ENCODE data around the gene CEP170B. TPM values are rescaled to one million over a fixed set of nuclear protein-coding genes. Genes with fewer than 3 reads are reported as not detected.

CEP170B gene
- polyA plus RNA-seq (2011; rRNA removed) (3.9 and 4.5 TPM in 2 replicates), polyA plus RNA-seq (2017; fragmentation: RNase III; extraction: RNeasy Plus Mini Kit Qiagen cat#74134 plus additional on column Dnase treatment) (13.1 to 14.3 TPM (median 13.5 TPM) in 3 replicates), polyA minus RNA-seq (2011; rRNA and poly(A)+ RNA removed) (3.8 and 4.3 TPM in 2 replicates)
- polyA plus RNA-seq (2012; cell fraction: cytosol; rRNA removed) = 8.7 and 12.5 TPM in 2 replicates
- 59.0 and 71.9 TPM in 2 replicates for polyA plus RNA-seq (2012; cell fraction: nucleus; rRNA removed)

- ATAC-seq = peak; percentile 9 to 69; a peak in 5 of 6 replicates
- peaks cover 15% of the 10 kb centered on the region for H3K4me1 ChIP-seq
- peak within 1 kb of the TSS; percentile 95 for H3K4me2 ChIP-seq
- no peak for TF ChIP-seq HES2 (IDR thresholded peaks at IDR 0.05)
- no peak for TF ChIP-seq FOSB (CRISPR knock-in tag; IDR thresholded peaks at IDR 0.05)
- no peak for TF ChIP-seq PHF8 (IDR thresholded peaks at IDR 0.05; ENCODE audit: borderline replicate concordance, low read depth)
- TF ChIP-seq CTCF (IDR thresholded peaks at IDR 0.05) = no peak
- no peak for TF ChIP-seq HMGXB4 (CRISPR knock-in tag; IDR thresholded peaks at IDR 0.05; ENCODE audit: borderline replicate concordance)
- TF ChIP-seq TP53 (CRISPR knock-in tag; IDR thresholded peaks at IDR 0.05) = no peak
- peak; percentile 22; the same call in 1 of the 2 replicates for TF ChIP-seq POLR2A (IDR thresholded peaks at IDR 0.05; ENCODE audit: low read length)
- no peak for TF ChIP-seq HEYL (CRISPR knock-in tag; IDR thresholded peaks at IDR 0.05)
- TF ChIP-seq EHMT2 (IDR thresholded peaks at IDR 0.05; ENCODE audit: low read depth) = no peak
- DNase-seq (ENCODE audit: low read depth in 1 of 2, low spot score in 1 of 2) = peak; percentile 39 to 60
- ChIA-PET CTCF (interaction anchor here (1.1 to 2.2 kb wide), 4 partner anchors 16 to 111 kb away, joined by 3 to 4 read pairs (median 3); no protein-coding TSS in a partner anchor), POLR2A (interaction anchor here (1.1 kb wide), 1 partner anchor 9 kb away, joined by 3 read pairs; no protein-coding TSS in a partner anchor)
- FAIRE-seq = no peak
- WGBS (ENCODE audit: missing lambda C conversion rate) = no CpG with 5 or more reads among the region's 88 CpGs
- peaks cover 3% of the 10 kb centered on the region; the same call in 1 of the 3 replicates for H3K9me3 ChIP-seq
- peak within 1 kb of the TSS; percentile 91 to 99 for H3K27ac ChIP-seq
- peak within 1 kb of the TSS; percentile 90 for H3K4me3 ChIP-seq
These were observed at the start of gene CEP170B for GRCh38 chr14:104865081-104865630. CEP170B (plus strand) TSS chr14:104865268; CDS start chr14:104868451, 3,183 bp downstream.

GRCh38 chr14:104816616-104816884, 48.5 kb upstream of the CEP170B start:
- no peak for DNase-seq (ENCODE audit: low read depth in 1 of 2, low spot score in 1 of 2)
- FAIRE-seq = no peak
- no peaks in the 10 kb centered on the region for H3K9me3 ChIP-seq
- TF ChIP-seq KDM5A (IDR thresholded peaks at IDR 0.05) (no peak), ZFP36 (IDR thresholded peaks at IDR 0.05; ENCODE audit: borderline replicate concordance, partially characterized antibody) (no peak), EHF (CRISPR knock-in tag; IDR thresholded peaks at IDR 0.05) (no peak), PBX3 (IDR thresholded peaks at IDR 0.05) (no peak), NFE2L2 (conservative IDR thresholded peaks at IDR 0.05; ENCODE audit: low read length) (no peak), SMC3 (IDR thresholded peaks at IDR 0.05) (no peak), MAZ (IDR thresholded peaks at IDR 0.05; ENCODE audit: borderline replicate concordance, low read depth, low read length) (no peak), POLR2A (IDR thresholded peaks at IDR 0.05; ENCODE audit: low read length) (no peak), FOXS1 (CRISPR knock-in tag; IDR thresholded peaks at IDR 0.05) (no peak), NR3C1 (IDR thresholded peaks at IDR 0.05) (no peak), TFCP2L1 (CRISPR knock-in tag; IDR thresholded peaks at IDR 0.05) (no peak), CEBPB (IDR thresholded peaks at IDR 0.05) (no peak), HDAC2 (IDR thresholded peaks at IDR 0.05) (no peak), RAD21 (conservative IDR thresholded peaks at IDR 0.05 in 1 of 2, IDR thresholded peaks at IDR 0.05 in 1 of 2) (no peak), PHF8 (IDR thresholded peaks at IDR 0.05; ENCODE audit: borderline replicate concordance, low read depth) (no peak), CBX2 (IDR thresholded peaks at IDR 0.05; ENCODE audit: borderline replicate concordance, low read depth) (no peak)
- peak; percentile 14; a peak in 4 of 6 replicates for ATAC-seq
- WGBS (ENCODE audit: missing lambda C conversion rate) = 22% methylated on average over 8 of the region's 8 CpGs
- H3K4me2 ChIP-seq = peak overlapping the region; percentile 90
- peak overlapping the region; percentile 92 to 94 for H3K27ac ChIP-seq
- H3K4me3 ChIP-seq = peak overlapping the region; percentile 90
- ChIA-PET POLR2A (no interaction called here), CTCF (no interaction called here)
- H3K4me1 ChIP-seq = peaks cover 16% of the 10 kb centered on the region
